Epithelial cell of esophagus (primary cell): ENCODE data around the gene CAP2.

ENCODE experiments used
- DNase-seq: peaks from one replicate; pipeline ENCODE4 v3.0.0; 2010; ENCODE audit warnings: low read depth
- H3K4me3 ChIP-seq: 2 replicates; pipeline ENCODE4 v1.5.1; 2011; ENCODE audit warnings: mild to moderate bottlenecking, low read length, control low read depth
- CTCF ChIP-seq: IDR thresholded peaks from 2 replicates; pipeline ENCODE4 v1.5.1; 2011; ENCODE audit warnings: low read depth, mild to moderate bottlenecking, low read length, control low read depth, inconsistent platforms; ENCODE audit not compliant: insufficient read depth; ENCODE audit errors: missing control alignments

The CAP2 gene

GRCh38 chr6:17497535-17498095 lies 104.2 kb downstream of the CAP2 start:
- no peak for DNase-seq
- no peak overlapping the region for H3K4me3 ChIP-seq
- TF ChIP-seq CTCF = no peak

- no peak for TF ChIP-seq CTCF
Measured at GRCh38 chr6:17501442-17501841, 108.0 kb downstream of the CAP2 start.

GRCh38 chr6:17501982-17502704 lies 108.7 kb downstream of the CAP2 start:
- no peak for TF ChIP-seq CTCF
- H3K4me3 ChIP-seq = no peak overlapping the region
- DNase-seq = no peak

More at GRCh38 chr6:17501442-17501841, 108.0 kb downstream of the CAP2 start:
- DNase-seq = no peak
- no peak overlapping the region for H3K4me3 ChIP-seq

- no peak overlapping the region for H3K4me3 ChIP-seq
- TF ChIP-seq CTCF = no peak
- DNase-seq = no peak
Measured at GRCh38 chr6:17503051-17503450, 109.7 kb downstream of the CAP2 start.

GRCh38 chr6:17504005-17504404 lies 110.6 kb downstream of the CAP2 start:
- no peak overlapping the region for H3K4me3 ChIP-seq
- DNase-seq = no peak
- no peak for TF ChIP-seq CTCF

- TF ChIP-seq CTCF = peak; percentile 42
- no peak overlapping the region for H3K4me3 ChIP-seq
- peak; percentile 48 for DNase-seq
Measured at GRCh38 chr6:17505062-17505476, 111.7 kb downstream of the CAP2 start.
